Stimulated activated CD8-positive, alpha-beta memory T cell treated with anti-CD3 and anti-CD28 coated beads, Interleukin-15, amount 100 ng/mL, for 24 hours (primary cell): Measurements from ENCODE around the gene PCDH10.
"Not testable (repeated sequence)": the region's sequence is repeated elsewhere in the genome, so short reads cannot be mapped to it uniquely, and the experiment has no call there.

Source experiments
- DNase-seq: peaks from one replicate; pipeline ENCODE4 v3.0.0-alpha.2; 2020; ENCODE audit warnings: low read depth

Gene PCDH10

GRCh38 chr4:133240451-133240850, 91.4 kb downstream of the PCDH10 start:
- not testable (repeated sequence) for DNase-seq
